ENCODE data around the gene PLA2G1B.

- TF ChIP-seq MXD1 (CRISPR knock-in tag; IDR thresholded peaks at IDR 0.05) (no peak), HMGXB4 (CRISPR knock-in tag; IDR thresholded peaks at IDR 0.05; ENCODE audit: borderline replicate concordance in 1 of 2, low read depth in 1 of 2) (no peak), ZBTB4 (CRISPR knock-in tag; IDR thresholded peaks at IDR 0.05; ENCODE audit: borderline replicate concordance) (no peak), ZNF142 (CRISPR knock-in tag; IDR thresholded peaks at IDR 0.05) (no peak), KDM5A (IDR thresholded peaks at IDR 0.05; ENCODE audit: borderline replicate concordance, low read length) (no peak), ERF (CRISPR knock-in tag; IDR thresholded peaks at IDR 0.05) (no peak), PATZ1 (CRISPR knock-in tag; IDR thresholded peaks at IDR 0.05) (no peak)
Observed at GRCh38 chr12:120353136-120353535, 25.6 kb upstream of the PLA2G1B start.
